ENCODE measurements around the gene TJP3. TPM values are rescaled to one million over a fixed set of nuclear protein-coding genes. Genes with fewer than 3 reads are reported as not detected.

TJP3 gene
- total RNA-seq, 2 donors from 2014 or later, result 15.7 to 25.9 TPM

GRCh38 chr19:3750211-3750610 lies 42.0 kb downstream of the TJP3 start:
- Mint-ChIP-seq H3K9me3 (no peaks in the 10 kb centered on the region), H3K4me3 (no peak overlapping the region), H3K36me3 (ENCODE audit: low read depth) (peaks cover 28% of the 10 kb centered on the region), H3K27ac (no peak overlapping the region), H3K4me1 (no peaks in the 10 kb centered on the region), H3K27me3 (ENCODE audit: insufficient read depth) (no peaks in the 10 kb centered on the region)
- H3K9me3 ChIP-seq (ENCODE audit: control insufficient read depth, low read length), result no peaks in the 10 kb centered on the region
- WGBS, 2 experiments (ENCODE audit: insufficient coverage in 1 of 2, insufficient read length in 1 of 2), result 93% methylated on average over 2 of the region's 2 CpGs; no CpG with 5 or more reads in 1 of the 2 experiments
- H3K27ac ChIP-seq (ENCODE audit: low read depth, low read length), result no peak overlapping the region
- TF ChIP-seq CTCF (conservative IDR thresholded peaks at IDR 0.05), result no peak
- H3K4me3 ChIP-seq (ENCODE audit: low read length), result no peak overlapping the region
- H3K36me3 ChIP-seq (ENCODE audit: control insufficient read depth, insufficient read depth, low read length), result no peaks in the 10 kb centered on the region
- H3K27me3 ChIP-seq (ENCODE audit: control insufficient read depth, insufficient read depth, low read length, poor library complexity, severe bottlenecking), result no peaks in the 10 kb centered on the region
- H3K9ac ChIP-seq (ENCODE audit: extremely low read depth, low read length, poor library complexity, severe bottlenecking), result no peak overlapping the region
- no peak for DNase-seq
- H3K4me1 ChIP-seq (ENCODE audit: control insufficient read depth, insufficient read depth, low read length), result no peaks in the 10 kb centered on the region

- Mint-ChIP-seq H3K9me3 (no peaks in the 10 kb centered on the region), H3K27ac (no peak overlapping the region)
- 96 to 100% methylated on average over 6 to 30 of the region's 30 CpGs for WGBS, 2 experiments (ENCODE audit: insufficient coverage in 1 of 2, insufficient read length in 1 of 2)
Observed at GRCh38 chr19:3751236-3751635, 43.1 kb downstream of the TJP3 start.

GRCh38 chr19:3752492-3752891 lies 44.3 kb downstream of the TJP3 start:
- H3K9me3 Mint-ChIP-seq, result no peaks in the 10 kb centered on the region
- no peak overlapping the region for H3K27ac Mint-ChIP-seq
- H3K27me3 ChIP-seq (ENCODE audit: control insufficient read depth, insufficient read depth, low read length, poor library complexity, severe bottlenecking), result no peaks in the 10 kb centered on the region
- H3K9ac ChIP-seq (ENCODE audit: extremely low read depth, low read length, poor library complexity, severe bottlenecking), result no peak overlapping the region
- H3K4me1 ChIP-seq (ENCODE audit: control insufficient read depth, insufficient read depth, low read length), result no peaks in the 10 kb centered on the region
- H3K9me3 ChIP-seq (ENCODE audit: control insufficient read depth, low read length), result no peaks in the 10 kb centered on the region
- no peak for TF ChIP-seq CTCF (conservative IDR thresholded peaks at IDR 0.05)
- H3K4me3 Mint-ChIP-seq, result no peak overlapping the region
- no peaks in the 10 kb centered on the region for H3K27me3 Mint-ChIP-seq (ENCODE audit: insufficient read depth)
- no peak overlapping the region for H3K27ac ChIP-seq (ENCODE audit: low read depth, low read length)
- 96 to 97% methylated on average over 15 to 25 of the region's 25 CpGs for WGBS, 2 experiments (ENCODE audit: insufficient coverage in 1 of 2, insufficient read length in 1 of 2)
- H3K36me3 Mint-ChIP-seq (ENCODE audit: low read depth), result peaks cover 35% of the 10 kb centered on the region
- no peaks in the 10 kb centered on the region for H3K36me3 ChIP-seq (ENCODE audit: control insufficient read depth, insufficient read depth, low read length)
- no peak for DNase-seq
- no peaks in the 10 kb centered on the region for H3K4me1 Mint-ChIP-seq
- no peak overlapping the region for H3K4me3 ChIP-seq (ENCODE audit: low read length)

More at GRCh38 chr19:3751236-3751635, 43.1 kb downstream of the TJP3 start:
- Mint-ChIP-seq H3K4me1 (no peaks in the 10 kb centered on the region), H3K4me3 (no peak overlapping the region), H3K27me3 (ENCODE audit: insufficient read depth) (no peaks in the 10 kb centered on the region), H3K36me3 (ENCODE audit: low read depth) (peaks cover 32% of the 10 kb centered on the region)
- Histone ChIP-seq H3K4me3 (ENCODE audit: low read length) (no peak overlapping the region), H3K27ac (ENCODE audit: low read depth, low read length) (no peak overlapping the region), H3K9ac (ENCODE audit: extremely low read depth, low read length, poor library complexity, severe bottlenecking) (no peak overlapping the region), H3K4me1 (ENCODE audit: control insufficient read depth, insufficient read depth, low read length) (no peaks in the 10 kb centered on the region), H3K27me3 (ENCODE audit: control insufficient read depth, insufficient read depth, low read length, poor library complexity, severe bottlenecking) (no peaks in the 10 kb centered on the region), H3K9me3 (ENCODE audit: control insufficient read depth, low read length) (no peaks in the 10 kb centered on the region), H3K36me3 (ENCODE audit: control insufficient read depth, insufficient read depth, low read length) (no peaks in the 10 kb centered on the region)
- DNase-seq, result no peak
- no peak for TF ChIP-seq CTCF (conservative IDR thresholded peaks at IDR 0.05)

All from endodermal cell (in vitro differentiated cells).